ENCODE data around the gene CDH23.

- no peak for TF ChIP-seq EZH2 (IDR thresholded peaks at IDR 0.05; ENCODE audit: borderline replicate concordance)
- TF ChIP-seq, protein P1, sequence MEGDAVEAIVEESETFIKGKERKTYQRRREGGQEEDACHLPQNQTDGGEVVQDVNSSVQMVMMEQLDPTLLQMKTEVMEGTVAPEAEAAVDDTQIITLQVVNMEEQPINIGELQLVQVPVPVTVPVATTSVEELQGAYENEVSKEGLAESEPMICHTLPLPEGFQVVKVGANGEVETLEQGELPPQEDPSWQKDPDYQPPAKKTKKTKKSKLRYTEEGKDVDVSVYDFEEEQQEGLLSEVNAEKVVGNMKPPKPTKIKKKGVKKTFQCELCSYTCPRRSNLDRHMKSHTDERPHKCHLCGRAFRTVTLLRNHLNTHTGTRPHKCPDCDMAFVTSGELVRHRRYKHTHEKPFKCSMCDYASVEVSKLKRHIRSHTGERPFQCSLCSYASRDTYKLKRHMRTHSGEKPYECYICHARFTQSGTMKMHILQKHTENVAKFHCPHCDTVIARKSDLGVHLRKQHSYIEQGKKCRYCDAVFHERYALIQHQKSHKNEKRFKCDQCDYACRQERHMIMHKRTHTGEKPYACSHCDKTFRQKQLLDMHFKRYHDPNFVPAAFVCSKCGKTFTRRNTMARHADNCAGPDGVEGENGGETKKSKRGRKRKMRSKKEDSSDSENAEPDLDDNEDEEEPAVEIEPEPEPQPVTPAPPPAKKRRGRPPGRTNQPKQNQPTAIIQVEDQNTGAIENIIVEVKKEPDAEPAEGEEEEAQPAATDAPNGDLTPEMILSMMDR (IDR thresholded peaks at IDR 0.05; ENCODE audit: poor library complexity): peak; percentile 10
Measured at GRCh38 chr10:71522442-71523144, 125.9 kb downstream of the CDH23 start.
